Lower leg skin (tissue), 3 donors: ENCODE data around the gene PPP1R14D.

Source experiments
- CTCF ChIP-seq, 3 donors: fragments of 450-650 bp; IDR thresholded peaks; one replicate each; pipeline ENCODE4 v1.5.1; 2016; ENCODE audit warnings: antibody characterized with exemption in 3 of 3, mild to moderate bottlenecking in 3 of 3, moderate library complexity in 2 of 3
- POLR2A ChIP-seq, 2 donors: fragments of 450-650 bp; IDR thresholded peaks; one replicate each; pipeline ENCODE4 v1.6.1; 2016 to 2017; ENCODE audit warnings: antibody characterized with exemption in 2 of 2, mild to moderate bottlenecking in 1 of 2, moderate library complexity in 1 of 2

- no peak for TF ChIP-seq POLR2A (IDR thresholded peaks at IDR 0.05)
- TF ChIP-seq CTCF (IDR thresholded peaks at IDR 0.05): no peak
Measured at GRCh38 chr15:40843261-40843884, 14.9 kb upstream of the PPP1R14D start.
